ENCODE results near the gene MYPN. TPM values are rescaled to one million over a fixed set of nuclear protein-coding genes. Genes with fewer than 3 reads are reported as not detected.

Gene MYPN
- total RNA-seq, 2 donors from 2014 or later, result not detected

DNA sequence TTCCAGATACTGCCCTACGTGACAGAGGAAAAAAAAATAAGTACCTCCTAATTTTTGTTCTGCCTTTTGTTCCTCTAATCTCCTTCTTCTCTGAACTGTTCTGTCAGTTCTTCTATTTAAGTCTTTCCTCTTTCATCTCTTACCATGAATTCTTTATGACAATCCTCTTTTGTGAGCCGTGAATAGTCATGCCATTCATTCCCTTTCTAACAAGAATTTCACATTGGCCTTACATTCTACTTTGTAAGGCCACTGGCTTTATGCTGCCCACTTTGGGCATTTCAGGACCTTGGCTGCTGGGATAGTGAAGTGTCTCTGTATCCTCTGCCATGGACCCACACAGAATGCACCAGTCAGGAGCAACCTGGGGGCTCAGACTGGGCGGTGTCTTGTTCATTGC lies 69.7 kb downstream of the MYPN start:
- no peak overlapping the region for H3K27ac ChIP-seq
- no peaks in the 10 kb centered on the region for H3K4me1 ChIP-seq (ENCODE audit: control insufficient read depth in 1 of 2, low read depth in 2 of 2)
- DNase-seq (ENCODE audit: low spot score), result no peak
- no peak overlapping the region for H3K4me3 ChIP-seq
- no peaks in the 10 kb centered on the region for H3K9me3 ChIP-seq
- TF ChIP-seq, protein P1, sequence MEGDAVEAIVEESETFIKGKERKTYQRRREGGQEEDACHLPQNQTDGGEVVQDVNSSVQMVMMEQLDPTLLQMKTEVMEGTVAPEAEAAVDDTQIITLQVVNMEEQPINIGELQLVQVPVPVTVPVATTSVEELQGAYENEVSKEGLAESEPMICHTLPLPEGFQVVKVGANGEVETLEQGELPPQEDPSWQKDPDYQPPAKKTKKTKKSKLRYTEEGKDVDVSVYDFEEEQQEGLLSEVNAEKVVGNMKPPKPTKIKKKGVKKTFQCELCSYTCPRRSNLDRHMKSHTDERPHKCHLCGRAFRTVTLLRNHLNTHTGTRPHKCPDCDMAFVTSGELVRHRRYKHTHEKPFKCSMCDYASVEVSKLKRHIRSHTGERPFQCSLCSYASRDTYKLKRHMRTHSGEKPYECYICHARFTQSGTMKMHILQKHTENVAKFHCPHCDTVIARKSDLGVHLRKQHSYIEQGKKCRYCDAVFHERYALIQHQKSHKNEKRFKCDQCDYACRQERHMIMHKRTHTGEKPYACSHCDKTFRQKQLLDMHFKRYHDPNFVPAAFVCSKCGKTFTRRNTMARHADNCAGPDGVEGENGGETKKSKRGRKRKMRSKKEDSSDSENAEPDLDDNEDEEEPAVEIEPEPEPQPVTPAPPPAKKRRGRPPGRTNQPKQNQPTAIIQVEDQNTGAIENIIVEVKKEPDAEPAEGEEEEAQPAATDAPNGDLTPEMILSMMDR (IDR thresholded peaks at IDR 0.05), result no peak
- ATAC-seq (ENCODE audit: insufficient number of reproducible peaks, low FRiP score, low read depth), result no peak
- no peaks in the 10 kb centered on the region for H3K27me3 ChIP-seq (replicated peaks; ENCODE audit: insufficient read depth)
- H3K36me3 ChIP-seq, result no peaks in the 10 kb centered on the region

- Histone ChIP-seq H3K27ac (no peak overlapping the region), H3K4me3 (no peak overlapping the region), H3K36me3 (no peaks in the 10 kb centered on the region), H3K4me1 (ENCODE audit: control insufficient read depth in 1 of 2, low read depth in 2 of 2) (no peaks in the 10 kb centered on the region), H3K27me3 (replicated peaks; ENCODE audit: insufficient read depth) (no peaks in the 10 kb centered on the region), H3K9me3 (no peaks in the 10 kb centered on the region)
- ATAC-seq (ENCODE audit: insufficient number of reproducible peaks, low FRiP score, low read depth) (no peak), DNase-seq (ENCODE audit: low spot score) (no peak)
- TF ChIP-seq, protein P1 (IDR thresholded peaks at IDR 0.05), result no peak
These were observed 71.2 kb downstream of the MYPN start for GRCh38 chr10:68180490-68180889.

GRCh38 chr10:68184546-68184945 lies 75.3 kb downstream of the MYPN start:
- ATAC-seq (ENCODE audit: insufficient number of reproducible peaks, low FRiP score, low read depth) (no peak), DNase-seq (ENCODE audit: low spot score) (no peak)
- H3K4me1 ChIP-seq (ENCODE audit: control insufficient read depth in 1 of 2, low read depth in 2 of 2), result no peaks in the 10 kb centered on the region
- TF ChIP-seq, protein P1 (IDR thresholded peaks at IDR 0.05), result no peak
- no peaks in the 10 kb centered on the region for H3K27me3 ChIP-seq (replicated peaks; ENCODE audit: insufficient read depth)
- H3K4me3 ChIP-seq, result no peak overlapping the region
- H3K27ac ChIP-seq, result no peak overlapping the region
- no peaks in the 10 kb centered on the region for H3K9me3 ChIP-seq
- no peaks in the 10 kb centered on the region for H3K36me3 ChIP-seq

DNA sequence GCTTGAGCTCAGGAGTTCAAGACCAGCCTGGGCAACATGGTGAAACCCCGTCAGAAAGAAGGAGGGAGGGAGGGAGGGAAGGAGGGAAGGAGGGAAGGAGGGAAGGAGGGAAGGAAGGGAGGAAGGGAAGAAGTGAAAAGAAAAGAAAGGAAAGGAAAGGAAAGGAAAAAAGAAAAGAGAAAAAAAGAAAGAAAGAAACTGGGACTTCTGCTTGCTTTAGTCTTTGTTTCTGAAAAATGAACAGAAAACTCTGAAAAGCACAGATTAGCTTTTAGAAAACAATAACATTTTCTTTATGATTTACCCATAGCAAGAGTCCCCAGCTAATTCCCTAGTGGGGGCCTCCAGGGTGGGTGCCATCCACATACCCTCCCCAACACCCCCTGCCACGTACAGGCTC lies 75.8 kb downstream of the MYPN start:
- no peaks in the 10 kb centered on the region for H3K27me3 ChIP-seq (replicated peaks; ENCODE audit: insufficient read depth)
- H3K4me1 ChIP-seq (ENCODE audit: control insufficient read depth in 1 of 2, low read depth in 2 of 2), result no peaks in the 10 kb centered on the region
- TF ChIP-seq, protein P1 (IDR thresholded peaks at IDR 0.05), result no peak
- H3K27ac ChIP-seq, result no peak overlapping the region
- H3K9me3 ChIP-seq, result no peaks in the 10 kb centered on the region
- ATAC-seq (ENCODE audit: insufficient number of reproducible peaks, low FRiP score, low read depth), result no peak
- H3K4me3 ChIP-seq, result no peak overlapping the region
- no peaks in the 10 kb centered on the region for H3K36me3 ChIP-seq
- no peak for DNase-seq (ENCODE audit: low spot score)

GRCh38 chr10:68188835-68189234 lies 79.5 kb downstream of the MYPN start:
- no peaks in the 10 kb centered on the region for H3K9me3 ChIP-seq
- ATAC-seq (ENCODE audit: insufficient number of reproducible peaks, low FRiP score, low read depth) (no peak), DNase-seq (ENCODE audit: low spot score) (no peak)

More at GRCh38 chr10:68188835-68189234, 79.5 kb downstream of the MYPN start:
- Histone ChIP-seq H3K27ac (no peak overlapping the region), H3K36me3 (no peaks in the 10 kb centered on the region), H3K4me1 (ENCODE audit: control insufficient read depth in 1 of 2, low read depth in 2 of 2) (no peaks in the 10 kb centered on the region), H3K4me3 (no peak overlapping the region), H3K27me3 (replicated peaks; ENCODE audit: insufficient read depth) (no peaks in the 10 kb centered on the region)
- TF ChIP-seq, protein P1 (IDR thresholded peaks at IDR 0.05), result no peak
